Lower lobe of right lung (tissue), 2 donors: ENCODE results near the gene TSKS. TPM values are rescaled to one million over a fixed set of nuclear protein-coding genes. Genes with fewer than 3 reads are reported as not detected.
A peak's percentile ranks its signal among the peaks of the same experiment; 100 is the strongest.

Source experiments
- ATAC-seq, 2 donors: fragments of 200-7000 bp; cut with Tn5 transposase; one replicate each; pipeline ENCODE4 v1.9.1; 2020 to 2022; ENCODE audit warnings: mild to moderate bottlenecking in 2 of 2, moderate library complexity in 2 of 2
- DNase-seq: peaks from one replicate; pipeline ENCODE4 v3.0.0-alpha.2; 2020
- H3K27ac ChIP-seq: fragments of 200-600 bp; one replicate; pipeline ENCODE4 v1.8.0; 2022
- H3K27me3 ChIP-seq: fragments of 200-600 bp; one replicate; pipeline ENCODE4 v1.8.0; 2022; ENCODE audit warnings: low read depth
- H3K36me3 ChIP-seq: fragments of 200-600 bp; one replicate; pipeline ENCODE4 v1.8.0; 2022; ENCODE audit warnings: mild to moderate bottlenecking
- H3K4me1 ChIP-seq: fragments of 200-600 bp; one replicate; pipeline ENCODE4 v1.8.0; 2022
- H3K4me3 ChIP-seq: fragments of 200-600 bp; one replicate; pipeline ENCODE4 v1.8.0; 2022; ENCODE audit warnings: mild to moderate bottlenecking
- H3K9me3 ChIP-seq: fragments of 200-600 bp; one replicate; pipeline ENCODE4 v1.8.0; 2022
- CTCF ChIP-seq: fragments of 200-600 bp; IDR thresholded peaks from one replicate; pipeline ENCODE4 v1.8.0; 2022; ENCODE audit warnings: antibody characterized with exemption, mild to moderate bottlenecking
- intact Hi-C: fragments of 100-400 bp; cut with DNase I; formaldehyde crosslinking; loops from one replicate; pipeline ENCODE4 v1.11.0; 2022
- total RNA-seq: library from RNA; stranded (reverse); fragmentation: NEBNext Ultra II Directional; extraction: Animal tissue kit (Norgen Biotek cat#: 25700); gene quantifications from one replicate; pipeline ENCODE4 v1.2.1, GENCODE V29; 2021
- donor health status: DM: no; HTN: yes; CAD: no; lungs with severe emphysema.

The TSKS gene
- total RNA-seq, 1 donor from 2014 or later: 1.2 TPM

GRCh38 chr19:49772850-49773432 lies 9.8 kb upstream of the TSKS start:
- no peak for TF ChIP-seq CTCF
- intact Hi-C loops: no loop called here
- no peak for ATAC-seq
- no peak for DNase-seq
- Histone ChIP-seq H3K9me3 (no peaks in the 10 kb centered on the region), H3K36me3 (peaks cover 28% of the 10 kb centered on the region), H3K4me3 (no peak overlapping the region), H3K27me3 (no peaks in the 10 kb centered on the region), H3K27ac (no peak overlapping the region), H3K4me1 (peaks cover 11% of the 10 kb centered on the region)

- no peak for DNase-seq
- Histone ChIP-seq H3K9me3 (no peaks in the 10 kb centered on the region), H3K36me3 (peaks cover 28% of the 10 kb centered on the region), H3K4me1 (peaks cover 17% of the 10 kb centered on the region), H3K27me3 (no peaks in the 10 kb centered on the region), H3K4me3 (no peak overlapping the region), H3K27ac (no peak overlapping the region)
- intact Hi-C loops: no loop called here
- no peak for TF ChIP-seq CTCF
- no peak for ATAC-seq
These were observed 8.6 kb upstream of the TSKS start for GRCh38 chr19:49771674-49772139.

GRCh38 chr19:49770529-49770928 lies 7.4 kb upstream of the TSKS start:
- no peaks in the 10 kb centered on the region for H3K9me3 ChIP-seq
- H3K27me3 ChIP-seq: no peaks in the 10 kb centered on the region
- ATAC-seq (no peak), DNase-seq (no peak)
- H3K4me3 ChIP-seq: no peak overlapping the region
- H3K36me3 ChIP-seq: peaks cover 24% of the 10 kb centered on the region
- peaks cover 22% of the 10 kb centered on the region for H3K4me1 ChIP-seq
- H3K27ac ChIP-seq: no peak overlapping the region
- intact Hi-C loops: no loop called here
- TF ChIP-seq CTCF: no peak

- no peaks in the 10 kb centered on the region for H3K9me3 ChIP-seq
- no peak for TF ChIP-seq CTCF
- no peak for ATAC-seq
- peaks cover 27% of the 10 kb centered on the region for H3K4me1 ChIP-seq
- no peak for DNase-seq
- no peak overlapping the region for H3K27ac ChIP-seq
- intact Hi-C loops: no loop called here
- no peaks in the 10 kb centered on the region for H3K27me3 ChIP-seq
- H3K4me3 ChIP-seq: peak overlapping the region; percentile 76
- peaks cover 20% of the 10 kb centered on the region for H3K36me3 ChIP-seq
These were observed 5.0 kb upstream of the TSKS start for GRCh38 chr19:49767967-49768581.

- Histone ChIP-seq H3K27me3 (no peaks in the 10 kb centered on the region), H3K27ac (peak overlapping the region; percentile 83), H3K4me3 (peak overlapping the region; percentile 76), H3K9me3 (no peaks in the 10 kb centered on the region), H3K36me3 (peaks cover 20% of the 10 kb centered on the region), H3K4me1 (peaks cover 27% of the 10 kb centered on the region)
- DNase-seq: no peak
- intact Hi-C loops: no loop called here
- TF ChIP-seq CTCF: no peak
- no peak for ATAC-seq
These were observed 4.3 kb upstream of the TSKS start for GRCh38 chr19:49767381-49767780.
